B cell (primary cell): Measurements from ENCODE around the gene TREH. TPM values are rescaled to one million over a fixed set of nuclear protein-coding genes. Genes with fewer than 3 reads are reported as not detected.

ENCODE experiments used
- ATAC-seq: fragments of 200-7000 bp; cut with Tn5 transposase; one replicate; pipeline ENCODE4 v1.10.0; 2021; ENCODE audit warnings: low read depth, mild to moderate bottlenecking, moderate number of reproducible peaks, moderate library complexity
- CTCF ChIA-PET: fragments of 350-600 bp; sonication (Branson Sonifier 250); formaldehyde crosslinking; loops from one replicate; lab custom pipeline; 2021; ENCODE audit warnings: antibody characterized with exemption, inconsistent platforms; lab: Charles Lee
- POLR2A ChIA-PET: fragments of 350-600 bp; sonication (Branson Sonifier 250); formaldehyde crosslinking; loops from one replicate; lab custom pipeline; 2021; ENCODE audit warnings: antibody characterized with exemption; lab: Charles Lee
- DNase-seq: peaks from one replicate; pipeline ENCODE4 v3.0.0; 2013
- H2AFZ ChIP-seq: 2 replicates; pipeline ENCODE4 v1.6.1; 2012; ENCODE audit warnings: mild to moderate bottlenecking, low read depth, low read length; ENCODE audit not compliant: insufficient read depth, poor library complexity, severe bottlenecking
- H3K27ac ChIP-seq, 2 donors: 1 replicate in 1 of 2; 2 replicates in 1 of 2; pipeline ENCODE4 v1.5.1; 2012 to 2013; ENCODE audit warnings: low read length in 2 of 2, mild to moderate bottlenecking in 2 of 2, moderate library complexity in 1 of 2
- H3K27me3 ChIP-seq, 4 experiments: fragments of 200-600 bp in 1 of 4; sonication (generic) in 1 of 4; replicated peaks in 1 of 4; 1 replicate in 2 of 4; 2 replicates in 2 of 4; pipeline versions ENCODE4 v1.6.1 to v1.7.0; 2013 to 2016; ENCODE audit warnings: low read length in 3 of 4, mild to moderate bottlenecking in 2 of 4, mixed read lengths in 1 of 4, moderate library complexity in 1 of 4; ENCODE audit not compliant: insufficient read depth in 4 of 4, control insufficient read depth in 3 of 4; ENCODE audit errors: control extremely low read depth in 1 of 4
- H3K36me3 ChIP-seq, 2 experiments: replicated peaks in 1 of 2; 1 replicate in 1 of 2; 2 replicates in 1 of 2; pipeline versions ENCODE4 v1.6.1 to v1.7.1; 2013; ENCODE audit warnings: low read length in 1 of 2; ENCODE audit not compliant: insufficient read depth in 2 of 2, control insufficient read depth in 1 of 2; ENCODE audit errors: control extremely low read depth in 1 of 2, extremely low read depth in 1 of 2
- H3K4me1 ChIP-seq, 2 donors: fragments of 200-600 bp in 1 of 2; sonication (generic) in 1 of 2; 1 replicate in 1 of 2; 2 replicates in 1 of 2; pipeline versions ENCODE4 v1.5.1 to v1.6.1; 2013 to 2017; ENCODE audit warnings: low read length in 2 of 2; ENCODE audit not compliant: control insufficient read depth in 2 of 2, insufficient read depth in 2 of 2
- H3K4me2 ChIP-seq: replicated peaks from 2 replicates; pipeline ENCODE3; 2012; ENCODE audit warnings: mild to moderate bottlenecking, low read depth, low read length; ENCODE audit not compliant: poor library complexity, severe bottlenecking
- H3K4me3 ChIP-seq, 5 experiments: fragments of 200-600 bp in 1 of 5; sonication (generic) in 1 of 5; 1 replicate in 3 of 5; 2 replicates in 2 of 5; pipeline versions ENCODE4 v1.5.1 to v1.7.0; 2011 to 2016; ENCODE audit warnings: low read length in 4 of 5, mild to moderate bottlenecking in 4 of 5, low read depth in 2 of 5, control low read depth in 1 of 5, moderate library complexity in 1 of 5; ENCODE audit not compliant: insufficient read depth in 1 of 5; ENCODE audit errors: control extremely low read depth in 1 of 5, extremely low read depth in 1 of 5
- H3K79me2 ChIP-seq: fragments of 200-600 bp; sonication (generic); one replicate; pipeline ENCODE4 v1.6.0; 2016; ENCODE audit warnings: low read length; ENCODE audit not compliant: control insufficient read depth, insufficient read depth
- H3K9ac ChIP-seq: fragments of 200-600 bp; sonication (generic); 2 replicates; pipeline ENCODE4 v1.6.1; 2017; ENCODE audit warnings: mild to moderate bottlenecking, low read length, moderate library complexity
- H3K9me3 ChIP-seq, 3 donors: one replicate each; pipeline versions ENCODE4 v1.6.1 to v1.7.1; 2013; ENCODE audit warnings: low read length in 2 of 3; ENCODE audit not compliant: control insufficient read depth in 2 of 3, insufficient read depth in 1 of 3; ENCODE audit errors: control extremely low read depth in 1 of 3
- H4K20me1 ChIP-seq: 2 replicates; pipeline ENCODE4 v1.6.0; 2012; ENCODE audit warnings: mild to moderate bottlenecking, low read length; ENCODE audit not compliant: insufficient read depth, control insufficient read depth, poor library complexity, severe bottlenecking
- H3K27ac Mint-ChIP-seq: one replicate; pipeline ENCODE4 v1.8.0; 2021; ENCODE audit warnings: mixed read lengths
- H3K27me3 Mint-ChIP-seq: one replicate; pipeline ENCODE4 v1.8.0; 2021; ENCODE audit warnings: mixed read lengths
- H3K4me1 Mint-ChIP-seq: one replicate; pipeline ENCODE4 v1.8.0; 2021; ENCODE audit warnings: mixed read lengths
- H3K4me3 Mint-ChIP-seq: one replicate; pipeline ENCODE4 v1.8.0; 2021; ENCODE audit warnings: mixed read lengths
- H3K9me3 Mint-ChIP-seq: one replicate; pipeline ENCODE4 v1.8.0; 2022; ENCODE audit warnings: mixed read lengths; ENCODE audit not compliant: insufficient read depth
- EZH2 ChIP-seq: IDR thresholded peaks from 2 replicates; pipeline ENCODE4 v1.6.1; 2012; ENCODE audit warnings: borderline replicate concordance, low read depth, mild to moderate bottlenecking, moderate library complexity, low read length; ENCODE audit not compliant: insufficient read depth, poor library complexity, severe bottlenecking
- WGBS: methylation state at CpG from one replicate; pipeline ENCODE4 v1.1.5; 2013; ENCODE audit warnings: missing lambda C conversion rate; ENCODE audit not compliant: insufficient coverage; 5-methylcytosine and 5-hydroxymethylcytosine counted together
- intact Hi-C: fragments of 100-400 bp; cut with micrococcal nuclease; formaldehyde crosslinking; loops from one replicate; pipeline ENCODE4 v1.10.0; 2022
- polyA plus RNA-seq: library from polyadenylated mRNA; depleted of rRNA; stranded (reverse); fragments of >200 nt; gene quantifications from 2 replicates; pipeline ENCODE4 v1.2.3, GENCODE V29; 2012
- total RNA-seq, 2 donors: library from RNA; stranded (reverse); fragments of 120-200 nt in 1 of 2; gene quantifications; 1 replicate in 1 of 2; 2 replicates in 1 of 2; pipeline versions ENCODE4 v1.2.3 to v1.2.4, GENCODE V29; 2013 to 2022
- TF ChIP-seq, protein P1 (sequence below): fragments of 200-600 bp; IDR thresholded peaks from one replicate; pipeline ENCODE4 v1.8.0; 2022; ENCODE audit warnings: antibody characterized with exemption, mild to moderate bottlenecking

The TREH gene
- total and polyA plus RNA-seq, 2 donors (not counting 1 experiment from before 2014, with no cell fraction given): not detected

DNA sequence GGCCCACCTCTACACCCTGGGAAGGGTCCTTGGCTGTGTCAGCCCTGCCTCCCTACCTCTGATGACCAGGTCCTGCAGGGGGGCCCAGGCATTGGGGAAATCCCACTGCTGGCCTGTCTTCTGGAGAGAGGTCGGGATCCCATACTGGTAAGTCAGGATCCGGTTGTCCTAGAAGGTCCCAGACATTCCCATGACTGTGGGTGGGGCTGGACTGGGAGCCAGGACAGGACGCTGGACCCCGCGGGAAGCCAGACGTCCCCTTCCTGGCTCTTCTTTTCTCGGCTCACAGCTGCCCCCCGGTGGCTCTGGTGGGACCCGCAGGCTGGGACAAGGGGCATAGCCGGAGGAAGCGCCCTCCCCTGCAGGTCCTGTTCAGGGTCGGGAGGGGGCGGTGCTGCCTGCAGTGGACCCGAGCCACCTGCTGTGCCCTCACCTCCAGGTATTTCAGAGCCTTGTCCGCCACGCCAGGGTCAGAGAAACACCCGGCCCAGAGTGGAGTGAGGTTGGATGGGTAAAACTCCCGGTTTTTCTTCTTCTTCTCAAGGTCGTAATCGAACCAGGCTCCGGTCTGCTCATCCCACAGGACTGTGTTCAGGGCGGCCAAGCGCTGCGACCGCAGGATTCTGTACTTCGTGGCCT, 20.0 kb downstream of the TREH start:
- peaks cover 7% of the 10 kb centered on the region for H3K27me3 Mint-ChIP-seq
- H3K36me3 ChIP-seq: no peaks in the 10 kb centered on the region
- no peak overlapping the region for H3K4me3 ChIP-seq
- peak overlapping the region; percentile 62 for H2AFZ ChIP-seq
- peaks cover 0 to 14% (median 0%) of the 10 kb centered on the region in 4 experiments for H3K27me3 ChIP-seq
- TF ChIP-seq, protein P1, sequence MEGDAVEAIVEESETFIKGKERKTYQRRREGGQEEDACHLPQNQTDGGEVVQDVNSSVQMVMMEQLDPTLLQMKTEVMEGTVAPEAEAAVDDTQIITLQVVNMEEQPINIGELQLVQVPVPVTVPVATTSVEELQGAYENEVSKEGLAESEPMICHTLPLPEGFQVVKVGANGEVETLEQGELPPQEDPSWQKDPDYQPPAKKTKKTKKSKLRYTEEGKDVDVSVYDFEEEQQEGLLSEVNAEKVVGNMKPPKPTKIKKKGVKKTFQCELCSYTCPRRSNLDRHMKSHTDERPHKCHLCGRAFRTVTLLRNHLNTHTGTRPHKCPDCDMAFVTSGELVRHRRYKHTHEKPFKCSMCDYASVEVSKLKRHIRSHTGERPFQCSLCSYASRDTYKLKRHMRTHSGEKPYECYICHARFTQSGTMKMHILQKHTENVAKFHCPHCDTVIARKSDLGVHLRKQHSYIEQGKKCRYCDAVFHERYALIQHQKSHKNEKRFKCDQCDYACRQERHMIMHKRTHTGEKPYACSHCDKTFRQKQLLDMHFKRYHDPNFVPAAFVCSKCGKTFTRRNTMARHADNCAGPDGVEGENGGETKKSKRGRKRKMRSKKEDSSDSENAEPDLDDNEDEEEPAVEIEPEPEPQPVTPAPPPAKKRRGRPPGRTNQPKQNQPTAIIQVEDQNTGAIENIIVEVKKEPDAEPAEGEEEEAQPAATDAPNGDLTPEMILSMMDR: peak; percentile 99
- TF ChIP-seq EZH2: no peak
- no peaks in the 10 kb centered on the region for H4K20me1 ChIP-seq
- WGBS: 24% methylated on average over 26 of the region's 26 CpGs
- H3K79me2 ChIP-seq: no peaks in the 10 kb centered on the region
- peak overlapping the region; percentile 62 for H3K4me2 ChIP-seq
- no peak overlapping the region for H3K4me3 Mint-ChIP-seq
- peaks cover 4 to 10% of the 10 kb centered on the region in 2 donors for H3K4me1 ChIP-seq
- peak; percentile 100 for ATAC-seq
- no peak overlapping the region for H3K27ac ChIP-seq
- ChIA-PET POLR2A (no interaction called here), CTCF (interaction anchor here (0.6 to 1.8 kb wide), 9 partner anchors 9 to 329 kb away, joined by 3 to 5 read pairs (median 4); partner anchors contain the start of gene TREH)
- no peak overlapping the region for H3K9ac ChIP-seq
- no peaks in the 10 kb centered on the region for H3K9me3 Mint-ChIP-seq
- peak; percentile 84 for DNase-seq
- H3K9me3 ChIP-seq: peaks cover 0 to 4% (median 0%) of the 10 kb centered on the region in 3 donors
- H3K4me1 Mint-ChIP-seq: peaks cover 4% of the 10 kb centered on the region
- intact Hi-C loops: loop anchor here (1.0 kb wide), 2 partner anchors 297 to 514 kb away; partner anchors contain the start of gene UPK2
- no peak overlapping the region for H3K27ac Mint-ChIP-seq
